Ramos (cell line): ENCODE data around the gene SAMD3.
"Not testable (repeated sequence)": the region's sequence is repeated elsewhere in the genome, so short reads cannot be mapped to it uniquely, and the experiment has no call there.

Experiments used
- in situ Hi-C: fragments of 300-500 bp; cut with MboI; formaldehyde crosslinking; loops from one replicate; pipeline ENCODE4 v1.14.3; 2022; ENCODE audit warnings: low sequenced_read_pairs; ENCODE audit not compliant: unreplicated experiment

The SAMD3 gene

GRCh38 chr6:130212215-130212874 is 10.4 kb downstream of the SAMD3 start:
- in situ Hi-C loops = no loop called here

GRCh38 chr6:130211691-130212090 is 11.1 kb downstream of the SAMD3 start:
- in situ Hi-C loops = no loop called here

- in situ Hi-C loops = no loop called here
Observed at GRCh38 chr6:130207979-130208649, 14.6 kb downstream of the SAMD3 start.

- in situ Hi-C loops = no loop called here
Observed at GRCh38 chr6:130206479-130206878, 16.3 kb downstream of the SAMD3 start.

- in situ Hi-C loops = no loop called here
Observed at GRCh38 chr6:130204322-130204721, 18.4 kb downstream of the SAMD3 start.

- in situ Hi-C loops = no loop called here
Observed at GRCh38 chr6:130203370-130203769, 19.4 kb downstream of the SAMD3 start.

- in situ Hi-C loops = no loop called here
Observed at GRCh38 chr6:130202782-130203181, 20.0 kb downstream of the SAMD3 start.

GRCh38 chr6:130200020-130200419 is 22.7 kb downstream of the SAMD3 start:
- in situ Hi-C loops = no loop called here

GRCh38 chr6:130198483-130199035 is 24.2 kb downstream of the SAMD3 start:
- in situ Hi-C loops = no loop called here

- in situ Hi-C loops = not testable (repeated sequence)
Observed at GRCh38 chr6:130197816-130198482, 24.8 kb downstream of the SAMD3 start.

- in situ Hi-C loops = not testable (repeated sequence)
Observed at GRCh38 chr6:130194434-130194833, 28.3 kb downstream of the SAMD3 start.

GRCh38 chr6:130190701-130191690 is 31.8 kb downstream of the SAMD3 start:
- in situ Hi-C loops = no loop called here

GRCh38 chr6:130189531-130190397 is 33.0 kb downstream of the SAMD3 start:
- in situ Hi-C loops = no loop called here

GRCh38 chr6:130188207-130188899 is 34.4 kb downstream of the SAMD3 start:
- in situ Hi-C loops = no loop called here

- in situ Hi-C loops = no loop called here
Observed at GRCh38 chr6:130187335-130188206, 35.2 kb downstream of the SAMD3 start.

GRCh38 chr6:130185658-130186057 is 37.1 kb downstream of the SAMD3 start:
- in situ Hi-C loops = no loop called here
